Measurements from ENCODE around the gene VTI1A. TPM values are rescaled to one million over a fixed set of nuclear protein-coding genes. Genes with fewer than 3 reads are reported as not detected.

The VTI1A gene
- total and polyA plus RNA-seq, 12 donors, result 5.2 to 64.1 (median 22.0) TPM

DNA sequence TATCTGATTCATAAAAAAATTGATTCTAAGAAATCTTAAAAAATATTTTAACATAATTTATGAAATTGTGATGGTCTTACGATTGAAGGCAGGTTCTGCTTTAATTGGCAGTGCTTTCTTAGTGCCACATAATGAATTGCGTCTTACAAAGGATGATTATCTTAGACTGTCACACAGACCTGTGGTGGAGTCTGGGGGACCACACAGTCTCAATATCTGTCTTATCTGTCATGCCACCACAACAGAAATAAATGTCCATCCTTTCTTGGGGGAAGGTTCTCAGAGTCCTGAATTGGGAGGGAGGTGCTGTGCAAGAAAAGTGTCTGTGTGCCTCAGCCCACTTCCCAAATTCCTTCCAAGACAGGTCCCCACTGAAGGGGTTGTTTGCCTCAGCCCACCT lies 34.3 kb upstream of the VTI1A start:
- Histone ChIP-seq H3K36me3 (replicated peaks in 1 of 2) (no peaks in the 10 kb centered on the region), H3K27me3 (no peaks in the 10 kb centered on the region), H3K4me3 (no peak overlapping the region), H3K9me3 (replicated peaks in 1 of 3) (no peaks in the 10 kb centered on the region), H3K27ac (no peak overlapping the region), H3K4me1 (replicated peaks in 1 of 2) (no peaks in the 10 kb centered on the region)
- intact Hi-C loops (cut with DNase I), result no loop called here
- 87 to 93% (median 91%) methylated on average over 2 of the region's 2 CpGs for WGBS, 4 donors
- no peak for DNase-seq
- no peak for TF ChIP-seq POLR2A (IDR thresholded peaks at IDR 0.05)
- TF ChIP-seq, protein P1, sequence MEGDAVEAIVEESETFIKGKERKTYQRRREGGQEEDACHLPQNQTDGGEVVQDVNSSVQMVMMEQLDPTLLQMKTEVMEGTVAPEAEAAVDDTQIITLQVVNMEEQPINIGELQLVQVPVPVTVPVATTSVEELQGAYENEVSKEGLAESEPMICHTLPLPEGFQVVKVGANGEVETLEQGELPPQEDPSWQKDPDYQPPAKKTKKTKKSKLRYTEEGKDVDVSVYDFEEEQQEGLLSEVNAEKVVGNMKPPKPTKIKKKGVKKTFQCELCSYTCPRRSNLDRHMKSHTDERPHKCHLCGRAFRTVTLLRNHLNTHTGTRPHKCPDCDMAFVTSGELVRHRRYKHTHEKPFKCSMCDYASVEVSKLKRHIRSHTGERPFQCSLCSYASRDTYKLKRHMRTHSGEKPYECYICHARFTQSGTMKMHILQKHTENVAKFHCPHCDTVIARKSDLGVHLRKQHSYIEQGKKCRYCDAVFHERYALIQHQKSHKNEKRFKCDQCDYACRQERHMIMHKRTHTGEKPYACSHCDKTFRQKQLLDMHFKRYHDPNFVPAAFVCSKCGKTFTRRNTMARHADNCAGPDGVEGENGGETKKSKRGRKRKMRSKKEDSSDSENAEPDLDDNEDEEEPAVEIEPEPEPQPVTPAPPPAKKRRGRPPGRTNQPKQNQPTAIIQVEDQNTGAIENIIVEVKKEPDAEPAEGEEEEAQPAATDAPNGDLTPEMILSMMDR (IDR thresholded peaks at IDR 0.05), result no peak

DNA sequence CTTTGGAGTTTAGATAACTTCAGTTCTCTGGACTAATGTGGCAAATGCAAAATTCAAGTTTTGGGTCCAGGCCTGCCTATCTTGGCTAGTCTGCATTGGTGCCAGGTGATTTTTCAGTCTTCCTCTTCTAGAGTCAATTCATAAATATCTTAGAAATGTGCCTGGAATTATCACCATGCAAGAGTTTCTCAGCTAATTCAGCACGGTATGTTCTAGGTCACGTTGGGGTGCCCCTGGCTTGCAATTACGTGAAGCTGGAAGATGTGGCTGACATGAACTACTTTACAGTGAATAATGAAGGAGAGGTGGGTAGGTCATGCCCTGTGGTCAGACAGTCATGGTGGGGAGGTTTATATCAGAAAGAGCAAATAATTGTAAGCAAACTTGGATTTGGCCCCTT lies 25.3 kb upstream of the VTI1A start:
- Histone ChIP-seq H3K4me1 (replicated peaks in 1 of 2) (no peaks in the 10 kb centered on the region), H3K27ac (no peak overlapping the region), H3K9me3 (replicated peaks in 1 of 3) (no peaks in the 10 kb centered on the region), H3K36me3 (replicated peaks in 1 of 2) (no peaks in the 10 kb centered on the region), H3K4me3 (no peak overlapping the region), H3K27me3 (no peaks in the 10 kb centered on the region)
- 83 to 91% (median 88%) methylated on average over 3 of the region's 3 CpGs for WGBS, 4 donors
- DNase-seq, result no peak
- TF ChIP-seq, protein P1 (IDR thresholded peaks at IDR 0.05), result no peak
- no peak for TF ChIP-seq POLR2A (IDR thresholded peaks at IDR 0.05)
- intact Hi-C loops (cut with DNase I), result loop anchor here in 1 of 2 donors (10.0 kb wide), 1 partner anchor 87 kb away; no protein-coding TSS in a partner anchor

DNA sequence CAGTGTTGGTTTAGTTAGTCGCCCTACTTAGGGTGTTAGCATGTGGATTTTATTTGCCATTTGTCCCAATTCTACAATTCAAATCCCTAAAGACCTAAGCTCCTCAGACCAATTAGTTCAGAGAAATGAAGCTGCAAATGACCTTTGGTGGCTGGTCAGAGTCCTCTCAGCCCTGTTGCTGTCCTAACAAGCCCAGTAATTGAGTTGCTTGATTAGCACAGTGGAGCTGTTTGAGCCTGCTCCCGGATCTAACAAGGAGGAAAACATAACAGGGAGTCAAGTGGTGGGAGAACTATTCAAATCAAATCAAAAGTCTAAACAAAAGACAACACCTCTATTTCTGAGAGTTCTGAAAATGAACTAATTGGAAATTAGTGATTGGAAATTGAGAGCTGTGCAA lies 22.4 kb upstream of the VTI1A start:
- intact Hi-C loops (cut with DNase I), result loop anchor here in 1 of 2 donors (10.0 kb wide), 1 partner anchor 90 kb away; no protein-coding TSS in a partner anchor
- H3K27me3 ChIP-seq, result no peaks in the 10 kb centered on the region
- H3K36me3 ChIP-seq (replicated peaks in 1 of 2), result no peaks in the 10 kb centered on the region
- H3K4me1 ChIP-seq (replicated peaks in 1 of 2), result no peaks in the 10 kb centered on the region
- H3K9me3 ChIP-seq (replicated peaks in 1 of 3), result no peaks in the 10 kb centered on the region
- no peak for DNase-seq
- 74 to 93% (median 83%) methylated on average over 2 of the region's 2 CpGs for WGBS, 4 donors
- H3K27ac ChIP-seq, result no peak overlapping the region
- TF ChIP-seq, protein P1 (IDR thresholded peaks at IDR 0.05), result no peak
- TF ChIP-seq POLR2A (IDR thresholded peaks at IDR 0.05), result no peak
- no peak overlapping the region for H3K4me3 ChIP-seq

DNA sequence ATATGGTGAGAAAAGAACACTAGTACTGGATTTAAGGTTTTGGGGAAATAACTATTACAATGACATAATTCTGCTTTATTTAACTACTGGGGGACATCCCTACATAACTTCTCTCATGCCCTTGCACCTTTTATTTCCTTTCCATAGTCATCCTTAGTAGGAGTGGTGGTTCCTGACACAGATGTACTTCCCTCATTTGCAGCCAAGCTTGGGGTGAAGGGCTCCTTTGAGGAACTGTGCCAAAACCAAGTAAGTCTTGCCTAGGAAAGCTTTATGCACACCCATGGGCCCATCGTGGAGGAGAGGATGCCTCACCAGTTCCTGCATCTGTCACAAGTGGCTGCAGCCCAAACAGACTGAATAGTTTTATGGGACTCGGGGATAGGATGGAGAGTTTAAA lies 20.9 kb upstream of the VTI1A start:
- Histone ChIP-seq H3K4me3 (no peak overlapping the region), H3K36me3 (replicated peaks in 1 of 2) (peaks cover 0 to 13% of the 10 kb centered on the region in 2 donors), H3K9me3 (replicated peaks in 1 of 3) (no peaks in the 10 kb centered on the region), H3K4me1 (replicated peaks in 1 of 2) (no peaks in the 10 kb centered on the region), H3K27ac (no peak overlapping the region), H3K27me3 (no peaks in the 10 kb centered on the region)
- intact Hi-C loops (cut with DNase I), result loop anchor here in 1 of 2 donors (10.0 kb wide), 1 partner anchor 91 kb away; no protein-coding TSS in a partner anchor
- DNase-seq, result no peak
- WGBS, 4 donors, result 64 to 79% (median 73%) methylated on average over 2 of the region's 2 CpGs
- TF ChIP-seq, protein P1 (IDR thresholded peaks at IDR 0.05), result no peak
- no peak for TF ChIP-seq POLR2A (IDR thresholded peaks at IDR 0.05)

Data from adrenal gland (tissue), 12 donors.